GM21526 (cell line): Measurements from ENCODE around the gene COPS9.

ENCODE experiments used
- ATAC-seq: cut with Tn5 transposase; IDR thresholded peaks from one replicate; pipeline ENCODE4 v1.9.1; 2021; ENCODE audit warnings: moderate library complexity; ENCODE audit not compliant: unreplicated experiment, low FRiP score

COPS9 gene

DNA sequence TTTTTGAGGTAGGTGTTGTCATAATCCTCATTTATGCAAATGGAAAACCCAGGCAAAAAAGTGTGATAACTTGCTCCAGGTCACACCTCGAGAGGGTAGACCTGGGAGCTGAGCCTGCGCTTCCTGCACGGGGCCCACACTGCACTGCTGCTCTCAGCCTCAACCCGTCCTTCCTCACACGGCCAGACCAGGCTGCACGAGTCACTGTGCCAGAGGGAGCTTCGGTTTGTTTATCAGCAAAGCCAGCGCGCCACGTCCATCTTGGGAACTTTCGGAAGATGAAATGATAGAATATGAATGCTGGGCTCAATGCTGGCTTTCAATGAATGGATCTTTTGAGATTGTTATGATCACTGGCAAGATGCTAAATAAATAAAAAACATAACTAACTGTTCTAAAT lies 14.4 kb downstream of the COPS9 start:
- no peak for ATAC-seq

DNA sequence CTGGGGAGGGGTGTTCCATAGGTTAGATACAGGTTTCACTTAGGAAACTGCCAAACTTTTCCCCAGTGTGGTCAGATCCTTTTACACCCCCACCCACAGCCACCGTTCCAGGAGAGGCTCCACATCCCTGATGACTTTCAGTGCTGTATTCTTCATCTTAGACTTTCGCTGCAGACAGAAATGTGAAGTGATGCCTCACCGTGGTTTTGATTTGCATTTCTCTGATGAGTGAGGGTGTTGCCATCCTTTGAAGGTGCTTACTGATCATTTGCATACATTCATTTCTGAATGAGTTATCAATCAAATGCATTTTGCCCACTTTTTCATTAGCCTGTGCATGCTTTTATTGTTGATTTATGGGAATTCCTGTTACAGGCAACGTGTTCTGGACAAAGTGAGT lies 14.9 kb downstream of the COPS9 start:
- ATAC-seq, result no peak

DNA sequence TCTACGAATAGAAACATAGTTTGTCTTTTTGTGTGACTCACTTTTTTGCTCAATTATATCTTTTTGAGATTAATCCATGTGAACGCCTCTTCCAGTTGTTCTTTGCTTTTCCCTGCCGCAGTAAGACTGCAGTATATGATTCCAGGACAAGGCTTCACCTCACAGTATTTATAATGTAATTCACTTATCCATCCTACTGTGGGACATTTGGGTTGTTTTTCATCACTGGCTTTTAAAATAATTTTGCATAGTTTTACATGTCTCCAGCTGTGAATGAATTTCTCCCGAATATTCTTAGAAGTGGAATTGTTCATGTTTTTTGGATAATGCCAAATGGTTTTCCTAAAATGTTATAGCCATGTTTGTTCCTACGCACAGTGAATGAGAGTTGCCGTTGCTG lies 21.9 kb downstream of the COPS9 start:
- no peak for ATAC-seq

DNA sequence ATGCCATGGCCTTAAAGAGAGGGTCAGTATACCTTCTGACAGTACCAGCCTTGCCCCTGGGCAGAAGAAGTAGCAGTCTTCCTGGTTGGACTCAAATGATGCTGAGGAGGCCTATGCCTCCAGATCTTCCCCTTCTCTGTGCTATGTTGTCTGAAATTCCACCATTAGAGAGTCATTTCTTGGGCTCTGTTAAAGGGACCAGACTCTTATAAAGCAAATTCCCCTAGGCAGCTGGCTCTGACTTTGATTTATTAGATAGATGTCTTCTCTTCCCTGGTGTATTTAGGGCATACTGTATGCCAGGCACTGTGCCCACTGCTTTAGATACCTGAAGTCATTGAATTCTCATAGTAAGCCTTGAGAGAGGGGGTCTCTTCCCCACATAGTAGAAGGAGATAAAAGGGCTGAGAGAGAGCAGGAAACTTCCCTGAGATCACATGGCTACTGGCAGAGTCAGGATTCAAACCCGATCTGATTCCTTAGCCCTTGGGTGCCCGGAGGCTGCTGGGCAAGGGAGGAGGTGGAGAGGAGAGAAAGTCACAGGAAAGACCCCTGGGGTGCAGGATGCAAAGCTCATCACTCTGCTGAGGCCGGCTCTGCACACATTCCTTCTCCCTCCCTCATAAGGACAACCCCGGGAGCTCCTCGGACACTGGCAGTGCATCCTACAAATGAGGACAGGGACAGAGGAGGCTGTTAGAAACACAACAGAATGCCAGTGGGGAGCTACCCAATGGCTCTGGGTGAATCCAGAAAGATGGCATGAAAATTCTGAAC lies 23.0 kb downstream of the COPS9 start:
- no peak for ATAC-seq

DNA sequence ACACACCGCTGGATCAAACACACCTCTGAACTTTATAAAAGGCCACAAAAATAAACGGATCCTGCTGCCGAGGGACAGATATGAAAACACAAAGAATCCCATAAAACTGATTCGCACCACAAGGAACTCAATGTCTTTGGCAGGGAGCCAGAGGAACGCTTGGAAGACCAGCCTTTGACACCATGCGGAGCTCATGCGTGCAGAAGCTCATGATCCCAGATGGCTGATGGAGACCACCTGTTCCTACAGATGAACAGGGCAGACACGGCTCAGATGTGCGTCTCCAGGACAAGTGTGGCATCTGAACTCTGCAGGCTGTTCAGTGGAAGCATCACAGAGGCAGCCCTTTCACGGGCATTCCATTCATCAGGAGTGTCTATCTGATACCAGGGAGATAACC lies 24.9 kb downstream of the COPS9 start:
- ATAC-seq, result no peak

DNA sequence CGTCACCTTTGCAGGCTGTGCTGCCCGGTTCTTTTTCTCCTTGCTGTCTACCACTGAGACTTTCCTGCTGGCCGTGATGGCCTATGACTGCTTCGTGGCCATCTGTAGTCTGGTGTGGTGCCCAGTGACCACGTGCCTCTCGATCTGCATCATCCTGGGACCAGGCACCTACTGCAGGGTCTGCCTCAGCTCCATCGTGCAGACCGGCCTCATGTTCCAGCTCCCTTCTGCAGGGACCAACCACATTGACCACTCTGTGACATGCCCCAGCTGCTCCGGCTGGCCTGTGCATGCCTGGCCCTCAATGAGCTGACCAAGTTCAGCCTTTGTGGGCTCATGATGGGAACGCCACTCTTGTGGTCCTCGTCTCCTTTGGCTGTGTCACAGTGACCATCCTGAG lies 26.7 kb downstream of the COPS9 start:
- no peak for ATAC-seq

DNA sequence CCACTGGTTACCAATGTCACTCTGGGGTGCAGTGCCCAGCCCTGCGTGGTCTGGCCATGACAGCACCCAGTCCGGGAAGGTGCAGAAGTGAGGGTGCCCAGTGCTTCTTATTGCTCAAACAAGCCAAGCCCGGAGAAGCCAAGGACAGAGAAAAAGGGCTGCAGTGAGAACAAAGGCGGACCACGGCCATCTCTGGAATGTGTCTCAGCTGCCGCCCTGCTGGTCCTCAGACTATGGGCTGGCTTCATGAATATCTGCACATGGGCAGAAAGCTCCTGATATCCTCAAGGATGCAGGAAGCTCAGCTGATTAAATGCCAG lies 28.7 kb downstream of the COPS9 start:
- no peak for ATAC-seq

DNA sequence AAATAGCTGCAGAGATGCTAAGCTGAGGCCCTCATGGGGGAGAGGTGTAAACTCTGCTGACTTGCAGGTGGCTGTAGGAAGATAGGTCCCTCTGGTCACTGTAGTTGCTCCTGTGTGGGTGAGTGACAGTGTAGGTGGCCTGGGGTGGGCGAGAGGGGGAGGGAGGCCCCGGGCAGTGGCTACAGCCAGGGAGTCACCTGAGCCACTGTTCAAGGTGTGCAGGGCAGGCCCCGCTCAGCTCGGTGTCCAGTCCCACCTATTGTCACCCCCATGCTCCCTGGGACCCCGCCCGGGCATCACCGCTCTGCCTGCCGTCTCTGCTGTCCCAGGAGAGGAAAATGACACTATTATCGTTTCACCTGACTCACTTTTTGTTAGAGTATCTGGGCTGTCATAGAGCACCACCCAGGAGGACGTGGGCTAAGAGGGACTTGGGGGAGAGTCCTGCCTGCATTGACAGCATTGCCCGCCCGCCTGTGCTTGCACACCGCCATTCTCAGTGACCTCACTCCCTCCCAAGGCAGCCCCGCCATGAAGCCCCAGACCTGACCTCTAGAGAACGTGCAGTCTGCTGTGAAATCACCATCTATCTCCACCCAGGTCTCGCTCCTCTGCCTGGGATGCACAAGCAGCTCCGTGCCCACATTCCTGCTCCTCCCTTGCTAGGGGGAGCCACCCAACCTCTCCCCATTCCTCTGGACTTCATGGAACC lies 29.2 kb downstream of the COPS9 start:
- no peak for ATAC-seq

DNA sequence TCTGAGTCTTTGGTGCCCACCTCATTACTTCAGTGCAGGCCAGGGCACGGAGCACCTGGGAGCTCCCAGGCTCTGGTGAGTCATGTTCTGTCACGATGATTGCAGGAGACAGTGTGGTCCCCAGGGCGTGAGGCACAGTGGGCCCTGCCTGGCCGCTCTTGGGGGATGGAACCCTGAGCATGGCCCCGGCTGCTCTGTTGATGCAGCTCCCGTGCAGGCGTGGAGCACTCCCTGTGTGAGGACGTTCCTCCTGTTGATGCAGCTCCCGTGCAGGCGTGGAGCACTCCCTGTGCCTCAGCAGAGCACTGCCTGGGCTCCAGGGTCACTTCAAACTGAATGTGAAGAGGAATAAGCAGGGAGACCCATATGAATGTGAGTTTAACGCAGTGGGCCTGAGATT lies 30.1 kb downstream of the COPS9 start:
- ATAC-seq, result no peak

DNA sequence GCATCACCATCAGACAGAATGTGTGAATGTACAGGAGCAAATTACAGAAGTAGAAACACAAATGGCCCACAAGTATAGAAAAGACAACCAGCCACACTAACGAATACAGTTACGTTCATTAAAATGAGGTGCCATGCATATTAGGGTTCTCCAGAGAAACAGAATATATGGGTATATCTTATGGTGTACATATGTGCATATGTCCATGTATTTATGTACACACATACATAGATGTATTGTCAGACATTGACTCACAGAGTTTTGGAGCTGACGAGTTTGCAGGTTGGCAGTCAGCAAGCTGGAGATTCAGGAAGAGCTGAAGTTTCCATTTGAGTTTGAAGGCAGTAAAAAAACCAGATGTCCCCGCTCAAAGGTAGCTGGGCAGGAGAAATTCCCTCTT lies 33.0 kb downstream of the COPS9 start:
- ATAC-seq, result no peak

DNA sequence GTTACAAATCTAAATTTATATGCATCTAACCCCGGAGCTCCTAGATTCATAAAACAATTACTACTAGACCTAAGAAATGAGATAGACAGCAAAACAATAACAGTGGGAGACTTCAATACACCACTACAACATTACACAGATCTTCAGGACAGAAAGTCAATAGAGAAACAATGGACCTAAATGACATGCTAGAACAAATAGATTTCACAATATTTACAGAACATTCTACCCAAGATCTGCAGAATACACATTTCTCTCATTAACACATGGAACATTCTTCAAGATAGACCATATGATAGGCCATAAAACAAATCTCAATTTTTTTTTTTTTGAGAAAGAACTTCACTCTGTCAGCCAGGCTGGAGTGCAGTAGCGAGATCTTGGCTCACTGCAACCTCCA lies 37.8 kb downstream of the COPS9 start:
- no peak for ATAC-seq

DNA sequence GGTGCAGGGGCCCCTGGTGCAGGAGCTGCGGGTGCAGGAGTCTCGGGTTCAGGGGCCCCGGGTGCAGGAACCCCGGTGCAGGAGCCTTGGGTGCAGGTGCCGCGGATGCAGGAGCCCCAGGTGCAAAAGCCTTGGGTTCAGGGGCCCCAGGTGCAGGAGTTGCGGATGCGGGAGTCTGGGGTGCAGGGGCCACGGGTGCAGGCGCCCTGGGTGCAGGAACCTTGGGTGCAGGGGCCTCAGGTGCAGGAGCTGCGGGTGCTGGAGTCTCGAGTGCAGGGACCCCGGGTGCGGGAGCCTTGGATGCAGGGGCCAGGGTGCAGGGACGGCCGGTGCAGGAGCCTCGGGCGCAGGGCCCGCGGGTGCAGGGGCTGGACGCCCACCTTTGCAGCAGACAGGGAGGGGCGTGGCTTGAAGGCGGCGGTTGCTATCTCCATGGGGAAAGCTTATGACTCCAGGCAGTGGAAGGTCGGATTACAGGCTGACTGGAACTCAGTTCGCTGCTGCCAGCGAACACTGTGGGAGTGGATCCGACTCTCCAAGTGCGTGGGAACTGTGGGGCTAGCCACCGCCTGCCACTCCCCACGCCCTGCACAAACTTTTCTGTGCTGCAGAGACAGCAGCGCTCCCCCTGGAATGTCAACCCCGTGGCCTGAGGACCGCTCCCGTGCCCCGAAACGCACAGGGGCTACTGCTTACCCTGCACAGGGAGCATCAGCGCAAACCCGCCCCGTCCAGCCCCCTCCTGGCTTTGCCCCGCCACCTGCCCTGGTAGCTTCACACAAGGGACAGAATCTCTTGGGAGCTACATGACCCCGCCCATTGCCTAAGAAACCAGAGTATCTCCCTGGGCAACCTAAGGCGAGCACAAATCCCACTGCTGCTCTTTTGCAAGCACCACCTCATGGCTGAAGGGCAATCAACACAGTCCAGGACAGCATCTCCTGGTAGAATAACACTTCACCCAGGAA lies 40.3 kb downstream of the COPS9 start:
- no peak for ATAC-seq

DNA sequence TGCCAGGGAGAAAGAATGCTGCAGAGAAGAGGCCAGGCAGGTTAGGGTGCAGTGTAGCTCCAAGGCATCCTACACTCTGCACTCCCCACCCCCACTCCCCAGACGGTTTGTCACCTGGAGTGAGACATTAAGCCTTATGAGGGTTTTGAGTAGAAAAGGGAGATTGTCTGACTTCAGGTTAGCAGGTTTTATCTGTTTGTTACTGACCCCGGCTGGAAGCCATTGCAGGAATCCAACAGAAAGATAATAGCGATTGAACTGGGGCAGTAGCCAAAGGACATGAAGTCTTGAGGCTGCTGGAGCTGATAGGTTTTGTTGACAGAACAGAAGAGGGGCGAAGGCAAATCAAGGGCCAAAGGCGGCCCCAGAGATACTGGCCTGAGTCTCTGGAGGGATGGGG lies 46.8 kb downstream of the COPS9 start:
- ATAC-seq, result no peak

DNA sequence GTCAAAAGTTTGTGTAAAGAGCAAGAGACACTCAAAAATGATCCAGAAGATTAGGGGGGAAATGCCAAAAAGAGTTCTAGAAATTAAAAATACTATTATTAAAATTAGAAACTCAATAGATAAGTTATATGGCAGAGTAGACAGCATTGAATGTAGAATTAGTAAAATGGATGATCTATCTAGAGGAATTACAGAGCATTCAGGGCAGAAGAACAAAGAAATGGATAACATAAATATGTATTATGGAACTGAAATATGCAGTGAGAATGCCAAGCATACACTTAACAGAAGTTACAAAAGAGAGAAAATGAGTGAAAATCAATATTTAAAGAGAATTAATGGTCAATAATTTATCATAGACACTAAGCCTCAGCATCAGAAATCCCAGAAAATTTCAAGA lies 49.5 kb downstream of the COPS9 start:
- ATAC-seq, result no peak
